Measurements from ENCODE around the gene CACNA1A. TPM values are rescaled to one million over a fixed set of nuclear protein-coding genes. Genes with fewer than 3 reads are reported as not detected.

The CACNA1A gene
- total and polyA plus RNA-seq, 2 experiments from 2014 or later, result 2.0 TPM

DNA sequence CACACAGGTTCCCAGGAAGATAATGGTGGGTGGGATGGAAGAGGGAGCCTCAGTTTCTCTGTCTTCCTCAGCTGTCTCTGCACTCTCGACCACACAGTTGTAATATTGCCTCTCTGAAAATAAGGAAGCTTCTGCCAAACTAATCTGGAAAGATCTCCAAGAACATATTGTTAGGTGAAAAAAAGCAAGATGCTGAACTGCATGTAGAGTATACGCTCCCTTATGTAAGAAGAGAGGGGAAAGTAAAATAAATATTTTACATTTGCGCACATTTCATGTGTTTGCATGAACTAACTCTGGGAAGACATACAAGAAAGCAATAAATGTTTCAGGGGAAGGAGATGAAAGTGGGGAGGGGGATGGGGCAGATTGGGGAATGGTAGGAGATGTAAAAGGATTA, 41.9 kb upstream of the CACNA1A start:
- no peak for TF ChIP-seq EZH2 (IDR thresholded peaks at IDR 0.05; ENCODE audit: borderline replicate concordance)
- TF ChIP-seq, protein P1, sequence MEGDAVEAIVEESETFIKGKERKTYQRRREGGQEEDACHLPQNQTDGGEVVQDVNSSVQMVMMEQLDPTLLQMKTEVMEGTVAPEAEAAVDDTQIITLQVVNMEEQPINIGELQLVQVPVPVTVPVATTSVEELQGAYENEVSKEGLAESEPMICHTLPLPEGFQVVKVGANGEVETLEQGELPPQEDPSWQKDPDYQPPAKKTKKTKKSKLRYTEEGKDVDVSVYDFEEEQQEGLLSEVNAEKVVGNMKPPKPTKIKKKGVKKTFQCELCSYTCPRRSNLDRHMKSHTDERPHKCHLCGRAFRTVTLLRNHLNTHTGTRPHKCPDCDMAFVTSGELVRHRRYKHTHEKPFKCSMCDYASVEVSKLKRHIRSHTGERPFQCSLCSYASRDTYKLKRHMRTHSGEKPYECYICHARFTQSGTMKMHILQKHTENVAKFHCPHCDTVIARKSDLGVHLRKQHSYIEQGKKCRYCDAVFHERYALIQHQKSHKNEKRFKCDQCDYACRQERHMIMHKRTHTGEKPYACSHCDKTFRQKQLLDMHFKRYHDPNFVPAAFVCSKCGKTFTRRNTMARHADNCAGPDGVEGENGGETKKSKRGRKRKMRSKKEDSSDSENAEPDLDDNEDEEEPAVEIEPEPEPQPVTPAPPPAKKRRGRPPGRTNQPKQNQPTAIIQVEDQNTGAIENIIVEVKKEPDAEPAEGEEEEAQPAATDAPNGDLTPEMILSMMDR (IDR thresholded peaks at IDR 0.05; ENCODE audit: poor library complexity), result no peak
- no peak for TF ChIP-seq EZH2phosphoT487 (IDR thresholded peaks at IDR 0.05; ENCODE audit: low read depth, severe bottlenecking, unreplicated experiment)
- H3K27ac ChIP-seq, result no peak overlapping the region

DNA sequence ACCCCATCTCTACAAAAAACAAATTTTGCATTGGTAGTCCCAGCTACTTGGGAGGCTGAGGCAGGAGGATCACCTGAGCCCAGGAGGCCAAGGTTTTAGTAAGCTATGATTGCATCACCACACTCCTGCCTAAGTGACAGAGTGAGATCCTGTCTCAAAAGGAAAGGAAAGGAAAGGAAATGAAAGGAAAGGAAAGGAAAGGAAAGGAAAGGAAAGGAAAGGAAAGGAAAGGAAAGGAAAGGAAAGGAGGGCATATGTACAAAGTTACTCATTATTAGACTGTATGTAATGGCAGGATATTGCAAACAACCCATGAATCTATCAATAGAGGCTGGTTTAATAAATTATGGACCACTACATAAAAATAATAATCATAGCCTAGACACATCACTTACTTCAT, 40.8 kb upstream of the CACNA1A start:
- H3K79me2 ChIP-seq, result no peaks in the 10 kb centered on the region
- H3K4me3 ChIP-seq, result no peak overlapping the region
- no peaks in the 10 kb centered on the region for H3K9me3 ChIP-seq (ENCODE audit: low read depth)
- no peaks in the 10 kb centered on the region for H3K36me3 ChIP-seq (replicated peaks; ENCODE audit: insufficient read depth, low read depth)
- no peaks in the 10 kb centered on the region for H3K4me1 ChIP-seq (ENCODE audit: insufficient read depth)
- H3K9me2 ChIP-seq (replicated peaks; ENCODE audit: insufficient read depth), result no peaks in the 10 kb centered on the region
- no peak for DNase-seq (ENCODE audit: low spot score)
- peaks cover 7% of the 10 kb centered on the region for H3K27me3 ChIP-seq
- no peak for TF ChIP-seq EZH2 (IDR thresholded peaks at IDR 0.05; ENCODE audit: borderline replicate concordance)
- TF ChIP-seq, protein P1 (IDR thresholded peaks at IDR 0.05; ENCODE audit: poor library complexity), result no peak
- no peaks in the 10 kb centered on the region for H4K20me1 ChIP-seq (ENCODE audit: insufficient read depth, poor library complexity, severe bottlenecking)
- H3K4me2 ChIP-seq, result no peak overlapping the region
- no peak overlapping the region for H2AFZ ChIP-seq
- H3K27ac ChIP-seq, result no peak overlapping the region

More for the DNA sequence above, 41.9 kb upstream of the CACNA1A start:
- 92% methylated on average over 3 of the region's 3 CpGs for WGBS (ENCODE audit: low lambda C conversion rate, missing lambda C conversion rate)
- Histone ChIP-seq H3K4me3 (no peak overlapping the region), H2AFZ (no peak overlapping the region), H3K9me3 (ENCODE audit: low read depth) (no peaks in the 10 kb centered on the region), H3K79me2 (no peaks in the 10 kb centered on the region), H3K4me1 (ENCODE audit: insufficient read depth) (no peaks in the 10 kb centered on the region), H4K20me1 (ENCODE audit: insufficient read depth, poor library complexity, severe bottlenecking) (no peaks in the 10 kb centered on the region), H3K9me2 (replicated peaks; ENCODE audit: insufficient read depth) (no peaks in the 10 kb centered on the region), H3K4me2 (no peak overlapping the region), H3K36me3 (replicated peaks; ENCODE audit: insufficient read depth, low read depth) (no peaks in the 10 kb centered on the region), H3K27me3 (peaks cover 7% of the 10 kb centered on the region)
- DNase-seq (ENCODE audit: low spot score), result no peak

DNA sequence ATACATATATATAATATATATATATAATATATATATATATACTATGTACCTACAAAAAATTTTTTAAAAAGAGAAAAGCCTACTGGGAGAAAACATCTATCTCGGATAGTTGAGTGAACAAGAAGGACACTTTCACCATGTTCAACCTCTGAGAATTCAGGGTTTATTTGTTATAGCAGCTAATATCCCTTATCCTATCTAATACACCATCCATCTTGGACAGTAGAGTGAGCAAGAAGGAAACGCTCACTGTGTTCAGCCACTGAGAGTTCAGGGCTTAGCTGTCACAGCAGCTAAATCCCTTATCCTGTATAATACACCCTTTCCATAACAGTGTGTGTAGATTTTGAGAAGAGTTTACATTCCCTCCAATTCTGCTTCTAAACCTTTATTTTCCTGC, 38.1 kb upstream of the CACNA1A start:
- H4K20me1 ChIP-seq (ENCODE audit: insufficient read depth, poor library complexity, severe bottlenecking), result no peaks in the 10 kb centered on the region
- 89% methylated on average over 2 of the region's 2 CpGs for WGBS (ENCODE audit: low lambda C conversion rate, missing lambda C conversion rate)
- no peak overlapping the region for H3K4me2 ChIP-seq
- no peak overlapping the region for H3K4me3 ChIP-seq
- TF ChIP-seq EZH2phosphoT487 (IDR thresholded peaks at IDR 0.05; ENCODE audit: low read depth, severe bottlenecking, unreplicated experiment), result no peak
- TF ChIP-seq EZH2 (IDR thresholded peaks at IDR 0.05; ENCODE audit: borderline replicate concordance), result no peak
- TF ChIP-seq, protein P1 (IDR thresholded peaks at IDR 0.05; ENCODE audit: poor library complexity), result no peak
- H3K27ac ChIP-seq, result no peak overlapping the region
- no peaks in the 10 kb centered on the region for H3K4me1 ChIP-seq (ENCODE audit: insufficient read depth)
- H2AFZ ChIP-seq, result no peak overlapping the region
- H3K79me2 ChIP-seq, result no peaks in the 10 kb centered on the region
- no peaks in the 10 kb centered on the region for H3K9me3 ChIP-seq (ENCODE audit: low read depth)
- no peaks in the 10 kb centered on the region for H3K9me2 ChIP-seq (replicated peaks; ENCODE audit: insufficient read depth)
- H3K36me3 ChIP-seq (replicated peaks; ENCODE audit: insufficient read depth, low read depth), result no peaks in the 10 kb centered on the region
- DNase-seq (ENCODE audit: low spot score), result no peak
- H3K27me3 ChIP-seq, result peaks cover 1% of the 10 kb centered on the region

DNA sequence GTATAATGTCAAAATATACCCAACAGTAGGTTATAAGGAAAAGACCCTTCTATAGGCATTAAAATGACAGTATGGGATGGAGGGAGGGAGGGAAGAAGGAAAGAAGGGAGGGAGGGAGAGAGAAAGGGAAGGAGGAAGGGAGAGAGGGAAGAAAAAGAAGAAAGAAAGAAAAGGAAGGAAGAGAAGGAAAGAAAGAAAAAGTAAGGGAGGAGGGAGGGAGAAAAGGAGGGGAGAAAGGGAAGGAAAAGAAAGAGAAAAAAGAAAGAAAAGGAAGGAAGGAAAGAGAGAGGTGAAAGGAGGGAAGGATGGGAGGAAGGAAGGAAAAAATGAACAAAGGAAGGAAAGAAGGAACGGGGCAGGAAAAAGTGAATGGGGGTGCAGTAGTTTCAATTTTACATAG, 35.3 kb upstream of the CACNA1A start:
- Histone ChIP-seq H3K4me2 (no peak overlapping the region), H3K27ac (no peak overlapping the region), H3K9me3 (ENCODE audit: low read depth) (no peaks in the 10 kb centered on the region), H4K20me1 (ENCODE audit: insufficient read depth, poor library complexity, severe bottlenecking) (no peaks in the 10 kb centered on the region), H3K4me3 (no peak overlapping the region), H3K4me1 (ENCODE audit: insufficient read depth) (no peaks in the 10 kb centered on the region), H3K27me3 (no peaks in the 10 kb centered on the region), H2AFZ (no peak overlapping the region), H3K36me3 (replicated peaks; ENCODE audit: insufficient read depth, low read depth) (no peaks in the 10 kb centered on the region), H3K79me2 (no peaks in the 10 kb centered on the region), H3K9me2 (replicated peaks; ENCODE audit: insufficient read depth) (no peaks in the 10 kb centered on the region)
- WGBS (ENCODE audit: low lambda C conversion rate, missing lambda C conversion rate), result 33% methylated on average over 1 of the region's 1 CpG
- TF ChIP-seq, protein P1 (IDR thresholded peaks at IDR 0.05; ENCODE audit: poor library complexity), result no peak
- no peak for TF ChIP-seq EZH2 (IDR thresholded peaks at IDR 0.05; ENCODE audit: borderline replicate concordance)
- no peak for TF ChIP-seq EZH2phosphoT487 (IDR thresholded peaks at IDR 0.05; ENCODE audit: low read depth, severe bottlenecking, unreplicated experiment)
- DNase-seq (ENCODE audit: low spot score), result no peak
